GM23338 (cell line): ENCODE measurements around the gene VIPR1. TPM values are rescaled to one million over a fixed set of nuclear protein-coding genes. Genes with fewer than 3 reads are reported as not detected.

ENCODE experiments used
- ATAC-seq: fragments of 200-7000 bp; cut with Tn5 transposase; 3 replicates; pipeline ENCODE4 v1.9.1; 2020
- DNase-seq: peaks from one replicate; pipeline ENCODE4 v3.0.0-alpha.2; 2015; ENCODE audit warnings: low spot score
- H2AFZ ChIP-seq: fragments of 200-600 bp; sonication (generic); 2 replicates; pipeline ENCODE4 v1.8.0; 2016; ENCODE audit warnings: antibody characterized with exemption, mild to moderate bottlenecking, moderate library complexity
- H3F3A ChIP-seq: fragments of 200-600 bp; sonication (generic); replicated peaks from 2 replicates; pipeline ENCODE4 v1.8.0; 2017; ENCODE audit warnings: antibody characterized with exemption, mixed run types, low read depth
- H3K27ac ChIP-seq: fragments of 200-600 bp; sonication (generic); 2 replicates; pipeline ENCODE4 v1.6.1; 2016; ENCODE audit warnings: low read depth
- H3K27me3 ChIP-seq: fragments of 200-600 bp; sonication (generic); 2 replicates; pipeline ENCODE4 v1.8.0; 2016; ENCODE audit warnings: mild to moderate bottlenecking, mixed run types, moderate library complexity; ENCODE audit not compliant: insufficient read depth
- H3K36me3 ChIP-seq: fragments of 200-600 bp; sonication (generic); 2 replicates; pipeline ENCODE4 v1.8.0; 2016; ENCODE audit warnings: mild to moderate bottlenecking; ENCODE audit not compliant: insufficient read depth
- H3K4me1 ChIP-seq: fragments of 200-600 bp; sonication (generic); 2 replicates; pipeline ENCODE4 v1.8.0; 2016; ENCODE audit warnings: mild to moderate bottlenecking, moderate library complexity; ENCODE audit not compliant: insufficient read depth
- H3K4me2 ChIP-seq: fragments of 200-600 bp; sonication (generic); 2 replicates; pipeline ENCODE4 v1.7.1; 2017; ENCODE audit warnings: mixed run types
- H3K4me3 ChIP-seq: fragments of 200-600 bp; sonication (generic); 2 replicates; pipeline ENCODE4 v1.6.1; 2016; ENCODE audit warnings: mixed run types
- H3K79me2 ChIP-seq: fragments of 200-600 bp; sonication (generic); replicated peaks from 2 replicates; pipeline ENCODE4 v1.8.0; 2017; ENCODE audit warnings: mild to moderate bottlenecking; ENCODE audit not compliant: insufficient read depth
- H3K9me2 ChIP-seq: fragments of 200-600 bp; sonication (generic); 2 replicates; pipeline ENCODE4 v1.8.0; 2017; ENCODE audit not compliant: insufficient read depth
- H4K20me1 ChIP-seq: fragments of 200-600 bp; sonication (generic); replicated peaks from 2 replicates; pipeline ENCODE4 v1.8.0; 2017; ENCODE audit warnings: mild to moderate bottlenecking; ENCODE audit not compliant: insufficient read depth
- H3K27ac Mint-ChIP-seq: 2 replicates; pipeline ENCODE4 v1.8.0; 2020; ENCODE audit warnings: inconsistent platforms, mild to moderate bottlenecking, moderate library complexity, mixed read lengths
- H3K27me3 Mint-ChIP-seq: 3 replicates; pipeline ENCODE4 v1.8.0; 2022; ENCODE audit warnings: low read depth, mild to moderate bottlenecking, moderate library complexity, mixed read lengths, inconsistent platforms; ENCODE audit not compliant: insufficient read depth, poor library complexity
- H3K36me3 Mint-ChIP-seq: 3 replicates; pipeline ENCODE4 v1.8.0; 2021; ENCODE audit warnings: low read depth, mild to moderate bottlenecking, inconsistent platforms, moderate library complexity, mixed read lengths
- H3K4me1 Mint-ChIP-seq: 3 replicates; pipeline ENCODE4 v1.8.0; 2020; ENCODE audit warnings: mild to moderate bottlenecking, inconsistent platforms, mixed read lengths
- H3K4me3 Mint-ChIP-seq: 3 replicates; pipeline ENCODE4 v1.8.0; 2021; ENCODE audit warnings: moderate library complexity, mild to moderate bottlenecking, inconsistent platforms, mixed read lengths
- H3K9me3 Mint-ChIP-seq: 3 replicates; pipeline ENCODE4 v1.8.0; 2020; ENCODE audit warnings: moderate library complexity, mild to moderate bottlenecking, inconsistent platforms, mixed read lengths
- STAT1 ChIP-seq: IDR thresholded peaks from one replicate; pipeline ENCODE4 v1.6.1; 2016; ENCODE audit warnings: antibody characterized with exemption; ENCODE audit not compliant: unreplicated experiment
- ZNF331 ChIP-seq: fragments of 250-450 bp; sonication (Bioruptor Pico); IDR thresholded peaks from 2 replicates; pipeline ENCODE4 v1.5.0; 2020; ENCODE audit warnings: low read depth, mild to moderate bottlenecking, moderate library complexity
- polyA plus RNA-seq: library from polyadenylated mRNA; unstranded; fragments of >200 nt; fragmentation: Nextera tagmentation; extraction: Ambion mirVana; gene quantifications from 2 replicates; pipeline ENCODE4 v1.2.1, GENCODE V29; 2016
- total RNA-seq: library from RNA; depleted of rRNA; stranded (reverse); fragments of >200 nt; shearing (Covaris generic); gene quantifications from 2 replicates; pipeline ENCODE4 v1.2.3, GENCODE V29; 2014
- TF ChIP-seq, protein P1 (sequence below), 2 experiments: fragments of 200-600 bp in 1 of 2; sonication (generic) in 1 of 2; conservative IDR thresholded peaks; 2 replicates each; pipeline versions ENCODE4 v1.5.1 to v1.6.1; 2016 to 2017; ENCODE audit warnings: antibody characterized with exemption in 2 of 2, low read depth in 2 of 2, mild to moderate bottlenecking in 2 of 2, moderate library complexity in 1 of 2
- TF ChIP-seq, protein P2 (sequence below): IDR thresholded peaks from 2 replicates; pipeline ENCODE4 v1.6.1; 2016; ENCODE audit warnings: antibody characterized with exemption
- TF ChIP-seq, protein P3 (sequence below): IDR thresholded peaks from one replicate; pipeline ENCODE4 v1.6.1; 2018; ENCODE audit warnings: antibody characterized with exemption; ENCODE audit not compliant: unreplicated experiment

The VIPR1 gene
- total and polyA plus RNA-seq, 2 experiments from 2014 or later = 6.3 to 19.3 TPM

DNA sequence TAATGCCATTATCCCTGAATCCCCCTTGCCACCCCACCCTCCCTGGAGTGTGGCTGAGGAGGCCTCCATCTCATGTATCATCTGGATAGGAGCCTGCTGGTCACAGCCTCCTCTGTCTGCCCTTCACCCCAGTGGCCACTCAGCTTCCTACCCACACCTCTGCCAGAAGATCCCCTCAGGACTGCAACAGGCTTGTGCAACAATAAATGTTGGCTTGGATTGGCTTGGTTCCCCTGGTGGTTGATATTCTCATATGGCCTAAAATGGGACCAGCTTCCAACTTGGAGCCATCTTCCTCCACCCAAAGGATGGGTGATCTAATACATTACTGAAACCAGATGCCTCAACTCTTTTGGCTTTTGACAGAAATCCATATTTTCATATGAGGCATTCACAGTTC is 34.9 kb downstream of the VIPR1 start (continued):
- TF ChIP-seq, protein P1, sequence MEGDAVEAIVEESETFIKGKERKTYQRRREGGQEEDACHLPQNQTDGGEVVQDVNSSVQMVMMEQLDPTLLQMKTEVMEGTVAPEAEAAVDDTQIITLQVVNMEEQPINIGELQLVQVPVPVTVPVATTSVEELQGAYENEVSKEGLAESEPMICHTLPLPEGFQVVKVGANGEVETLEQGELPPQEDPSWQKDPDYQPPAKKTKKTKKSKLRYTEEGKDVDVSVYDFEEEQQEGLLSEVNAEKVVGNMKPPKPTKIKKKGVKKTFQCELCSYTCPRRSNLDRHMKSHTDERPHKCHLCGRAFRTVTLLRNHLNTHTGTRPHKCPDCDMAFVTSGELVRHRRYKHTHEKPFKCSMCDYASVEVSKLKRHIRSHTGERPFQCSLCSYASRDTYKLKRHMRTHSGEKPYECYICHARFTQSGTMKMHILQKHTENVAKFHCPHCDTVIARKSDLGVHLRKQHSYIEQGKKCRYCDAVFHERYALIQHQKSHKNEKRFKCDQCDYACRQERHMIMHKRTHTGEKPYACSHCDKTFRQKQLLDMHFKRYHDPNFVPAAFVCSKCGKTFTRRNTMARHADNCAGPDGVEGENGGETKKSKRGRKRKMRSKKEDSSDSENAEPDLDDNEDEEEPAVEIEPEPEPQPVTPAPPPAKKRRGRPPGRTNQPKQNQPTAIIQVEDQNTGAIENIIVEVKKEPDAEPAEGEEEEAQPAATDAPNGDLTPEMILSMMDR (conservative IDR thresholded peaks at IDR 0.05; ENCODE audit: low read depth in 2 of 2) = no peak
- TF ChIP-seq, protein P2, sequence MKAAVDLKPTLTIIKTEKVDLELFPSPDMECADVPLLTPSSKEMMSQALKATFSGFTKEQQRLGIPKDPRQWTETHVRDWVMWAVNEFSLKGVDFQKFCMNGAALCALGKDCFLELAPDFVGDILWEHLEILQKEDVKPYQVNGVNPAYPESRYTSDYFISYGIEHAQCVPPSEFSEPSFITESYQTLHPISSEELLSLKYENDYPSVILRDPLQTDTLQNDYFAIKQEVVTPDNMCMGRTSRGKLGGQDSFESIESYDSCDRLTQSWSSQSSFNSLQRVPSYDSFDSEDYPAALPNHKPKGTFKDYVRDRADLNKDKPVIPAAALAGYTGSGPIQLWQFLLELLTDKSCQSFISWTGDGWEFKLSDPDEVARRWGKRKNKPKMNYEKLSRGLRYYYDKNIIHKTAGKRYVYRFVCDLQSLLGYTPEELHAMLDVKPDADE = no peak
- TF ChIP-seq, protein P3, sequence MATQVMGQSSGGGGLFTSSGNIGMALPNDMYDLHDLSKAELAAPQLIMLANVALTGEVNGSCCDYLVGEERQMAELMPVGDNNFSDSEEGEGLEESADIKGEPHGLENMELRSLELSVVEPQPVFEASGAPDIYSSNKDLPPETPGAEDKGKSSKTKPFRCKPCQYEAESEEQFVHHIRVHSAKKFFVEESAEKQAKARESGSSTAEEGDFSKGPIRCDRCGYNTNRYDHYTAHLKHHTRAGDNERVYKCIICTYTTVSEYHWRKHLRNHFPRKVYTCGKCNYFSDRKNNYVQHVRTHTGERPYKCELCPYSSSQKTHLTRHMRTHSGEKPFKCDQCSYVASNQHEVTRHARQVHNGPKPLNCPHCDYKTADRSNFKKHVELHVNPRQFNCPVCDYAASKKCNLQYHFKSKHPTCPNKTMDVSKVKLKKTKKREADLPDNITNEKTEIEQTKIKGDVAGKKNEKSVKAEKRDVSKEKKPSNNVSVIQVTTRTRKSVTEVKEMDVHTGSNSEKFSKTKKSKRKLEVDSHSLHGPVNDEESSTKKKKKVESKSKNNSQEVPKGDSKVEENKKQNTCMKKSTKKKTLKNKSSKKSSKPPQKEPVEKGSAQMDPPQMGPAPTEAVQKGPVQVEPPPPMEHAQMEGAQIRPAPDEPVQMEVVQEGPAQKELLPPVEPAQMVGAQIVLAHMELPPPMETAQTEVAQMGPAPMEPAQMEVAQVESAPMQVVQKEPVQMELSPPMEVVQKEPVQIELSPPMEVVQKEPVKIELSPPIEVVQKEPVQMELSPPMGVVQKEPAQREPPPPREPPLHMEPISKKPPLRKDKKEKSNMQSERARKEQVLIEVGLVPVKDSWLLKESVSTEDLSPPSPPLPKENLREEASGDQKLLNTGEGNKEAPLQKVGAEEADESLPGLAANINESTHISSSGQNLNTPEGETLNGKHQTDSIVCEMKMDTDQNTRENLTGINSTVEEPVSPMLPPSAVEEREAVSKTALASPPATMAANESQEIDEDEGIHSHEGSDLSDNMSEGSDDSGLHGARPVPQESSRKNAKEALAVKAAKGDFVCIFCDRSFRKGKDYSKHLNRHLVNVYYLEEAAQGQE = no peak
- TF ChIP-seq STAT1 (no peak), ZNF331 (CRISPR knock-in tag) (no peak)

DNA sequence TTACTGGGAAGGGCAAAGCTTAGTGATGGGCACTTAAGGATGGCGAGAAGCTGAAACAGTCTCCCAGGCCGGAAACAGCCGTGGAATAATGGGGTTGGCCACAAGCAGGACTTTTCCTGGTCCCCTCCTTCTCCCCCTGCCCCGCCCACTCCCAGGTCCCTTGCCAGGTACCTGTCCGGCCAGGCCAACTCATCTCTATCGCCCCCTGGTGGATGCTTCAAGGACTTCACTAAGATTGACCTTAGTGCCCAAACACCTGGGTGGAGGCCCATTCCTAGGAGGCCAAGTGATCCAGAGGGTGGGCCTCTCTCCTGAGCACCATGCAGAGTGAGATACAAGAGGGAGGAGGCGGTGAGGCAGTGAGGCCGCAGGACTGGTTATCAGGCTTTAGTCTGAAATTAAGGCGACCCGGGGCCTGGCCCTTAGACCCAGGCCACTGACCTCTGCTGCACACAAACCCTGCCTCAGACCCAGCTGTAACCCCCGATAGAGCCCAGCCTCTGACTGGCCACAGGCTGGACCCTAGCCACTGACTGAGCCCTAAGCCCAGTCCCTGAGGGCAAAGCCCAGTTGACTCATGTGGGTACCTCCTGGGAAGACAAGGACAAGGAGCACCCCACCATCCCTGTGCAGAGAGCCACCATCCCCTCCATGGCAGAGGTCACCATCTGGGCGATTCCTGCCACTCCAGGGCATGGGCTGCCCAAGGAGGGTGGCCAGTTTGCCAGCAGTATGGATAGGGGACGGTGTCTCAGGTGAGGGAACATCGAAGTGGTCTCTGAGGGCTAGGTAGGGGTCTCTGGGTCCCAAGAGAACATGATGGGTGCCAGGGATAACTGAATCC is 37.6 kb downstream of the VIPR1 start:
- no peaks in the 10 kb centered on the region for H3K36me3 ChIP-seq
- Mint-ChIP-seq H3K27ac (no peak overlapping the region), H3K27me3 (peaks cover 12% of the 10 kb centered on the region), H3K9me3 (no peaks in the 10 kb centered on the region), H3K4me3 (no peak overlapping the region), H3K36me3 (no peaks in the 10 kb centered on the region), H3K4me1 (peaks cover 12% of the 10 kb centered on the region)
- no peak overlapping the region for H2AFZ ChIP-seq
- DNase-seq (peak; percentile 94), ATAC-seq (peak; percentile 82)
- H3K27me3 ChIP-seq = no peaks in the 10 kb centered on the region
- no peaks in the 10 kb centered on the region for H3F3A ChIP-seq
- H3K9me2 ChIP-seq = no peaks in the 10 kb centered on the region
- TF ChIP-seq, protein P3 = no peak
- TF ChIP-seq, protein P1 (conservative IDR thresholded peaks at IDR 0.05; ENCODE audit: low read depth in 2 of 2) = peak; percentile 78 to 93
- no peaks in the 10 kb centered on the region for H3K79me2 ChIP-seq
- H3K4me1 ChIP-seq = peaks cover 5% of the 10 kb centered on the region; the same call in 1 of the 2 replicates
- no peaks in the 10 kb centered on the region for H4K20me1 ChIP-seq
- H3K4me2 ChIP-seq = no peak overlapping the region
- H3K4me3 ChIP-seq = no peak overlapping the region
- H3K27ac ChIP-seq = no peak overlapping the region
